GM12891 (cell line): ENCODE data around the gene GANC.

Source experiments
- DNase-seq: peaks from one replicate; pipeline ENCODE4 v3.0.0; 2011; ENCODE audit warnings: low spot score; ENCODE audit not compliant: insufficient read length
- FAIRE-seq: peaks from 2 replicates; lab custom pipeline; 2011; peaks lifted over from hg19 to GRCh38; lab: Jason Lieb, UNC
- PAX5 ChIP-seq: IDR thresholded peaks from 2 replicates; pipeline ENCODE4 v1.6.1; 2011; ENCODE audit warnings: low read length, moderate library complexity, mild to moderate bottlenecking; ENCODE audit not compliant: insufficient read depth, severe bottlenecking
- POLR2A ChIP-seq: IDR thresholded peaks from 2 replicates; pipeline ENCODE4 v1.6.1; 2011; ENCODE audit warnings: low read depth, low read length, control low read depth
- POLR2AphosphoS5 ChIP-seq: IDR thresholded peaks from 2 replicates; pipeline ENCODE4 v1.6.1; 2011; ENCODE audit warnings: low read depth, low read length, control low read depth
- POU2F2 ChIP-seq: IDR thresholded peaks from 2 replicates; pipeline ENCODE4 v1.6.1; 2011; ENCODE audit warnings: low read depth, mild to moderate bottlenecking, control low read depth, low read length, moderate library complexity
- SPI1 ChIP-seq: IDR thresholded peaks from 2 replicates; pipeline ENCODE4 v1.6.1; 2011; ENCODE audit warnings: low read depth, low read length, control low read depth
- TAF1 ChIP-seq: IDR thresholded peaks from 2 replicates; pipeline ENCODE4 v1.6.1; 2011; ENCODE audit warnings: low read depth, low read length, control low read depth

Gene GANC

DNA sequence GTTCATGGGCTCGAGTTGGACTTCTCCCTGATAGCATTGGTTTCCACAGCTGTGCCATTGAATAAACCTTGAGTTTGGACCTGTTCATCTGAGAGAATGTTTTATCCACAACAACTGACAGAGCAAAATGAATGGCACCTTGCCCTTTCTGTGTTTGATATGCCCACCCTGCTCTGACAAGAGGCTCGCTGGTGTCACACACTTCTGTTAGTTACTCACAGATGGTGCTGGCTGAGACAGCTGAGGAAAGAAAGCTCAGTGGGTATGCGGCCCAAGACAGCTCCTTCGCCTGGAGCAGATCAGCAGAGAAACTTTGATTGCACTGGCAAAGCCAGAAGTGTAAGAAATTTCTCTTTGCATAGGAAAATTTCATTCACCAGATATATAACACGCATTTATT lies 83.8 kb downstream of the GANC start:
- TF ChIP-seq SPI1 (no peak), PAX5 (no peak)
- FAIRE-seq (no peak), DNase-seq (no peak)

- no peak for FAIRE-seq
- no peak for DNase-seq
- TF ChIP-seq POU2F2: no peak
- no peak for TF ChIP-seq POLR2AphosphoS5
- no peak for TF ChIP-seq PAX5
Measured at GRCh38 chr15:42358141-42358540, 85.1 kb downstream of the GANC start.

DNA sequence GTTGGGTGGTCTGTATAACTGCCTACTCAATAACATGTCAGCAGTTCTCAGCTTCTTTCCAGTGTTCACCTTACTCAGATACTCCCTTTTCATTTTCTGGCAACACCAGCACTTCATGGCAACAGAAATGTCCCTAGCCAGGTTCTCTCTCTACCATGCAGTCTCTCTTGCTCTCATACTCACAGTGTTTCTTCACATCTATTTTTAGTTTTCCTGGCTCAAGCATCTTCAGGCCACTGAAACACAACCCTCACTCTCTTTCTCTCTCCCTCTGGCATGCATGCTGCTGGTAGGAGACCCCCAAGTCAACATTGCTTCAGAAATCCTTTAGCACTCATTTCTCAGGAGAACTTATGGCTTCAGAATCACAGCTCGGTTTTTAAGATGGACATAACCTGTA lies 86.2 kb downstream of the GANC start, which contains the start of gene CAPN3:
Gene CAPN3, plus strand, starts transcription at position 253 of the 400 bp plus-strand sequence. CDS start 305 bp downstream, outside the sequence.
- DNase-seq (no peak), FAIRE-seq (no peak)
- no peak for TF ChIP-seq TAF1
- no peak for TF ChIP-seq POU2F2
- TF ChIP-seq PAX5: no peak
- TF ChIP-seq POLR2AphosphoS5: no peak
- TF ChIP-seq POLR2A: no peak
- no peak for TF ChIP-seq SPI1

GRCh38 chr15:42359985-42360384 lies 87.0 kb downstream of the GANC start:
- no peak for DNase-seq
- FAIRE-seq: no peak
- no peak for TF ChIP-seq SPI1
- TF ChIP-seq POLR2AphosphoS5: no peak
- TF ChIP-seq POU2F2: no peak
- TF ChIP-seq PAX5: no peak
- no peak for TF ChIP-seq TAF1
- no peak for TF ChIP-seq POLR2A

- no peak for TF ChIP-seq PAX5
- no peak for TF ChIP-seq POLR2A
- no peak for TF ChIP-seq TAF1
- no peak for TF ChIP-seq POLR2AphosphoS5
- TF ChIP-seq SPI1: no peak
- no peak for TF ChIP-seq POU2F2
- no peak for FAIRE-seq
- no peak for DNase-seq
Measured at GRCh38 chr15:42360535-42361112, 87.6 kb downstream of the GANC start.

DNA sequence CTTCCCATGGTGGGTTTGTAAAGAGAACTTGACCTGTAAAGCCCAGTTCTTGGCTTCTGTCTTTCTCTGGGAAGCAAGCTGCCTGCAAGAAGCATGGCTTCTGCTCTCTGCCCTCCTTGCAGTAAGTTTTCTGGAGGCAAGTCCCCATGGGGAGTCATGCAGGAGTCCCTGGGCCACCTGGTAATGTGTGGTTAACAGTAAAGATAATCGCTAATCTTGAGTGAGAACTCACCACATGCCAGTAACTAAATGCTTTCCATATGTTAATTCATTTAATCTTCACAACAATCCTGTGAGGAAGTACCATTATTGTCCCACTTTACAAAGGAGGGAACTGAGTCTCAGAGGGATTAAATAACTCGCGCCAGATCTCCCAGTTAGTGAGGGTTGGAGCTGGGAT lies 90.5 kb downstream of the GANC start:
- TF ChIP-seq POLR2A (no peak), PAX5 (no peak), POLR2AphosphoS5 (no peak), POU2F2 (no peak), SPI1 (no peak), TAF1 (no peak)
- FAIRE-seq: no peak
- DNase-seq: no peak

DNA sequence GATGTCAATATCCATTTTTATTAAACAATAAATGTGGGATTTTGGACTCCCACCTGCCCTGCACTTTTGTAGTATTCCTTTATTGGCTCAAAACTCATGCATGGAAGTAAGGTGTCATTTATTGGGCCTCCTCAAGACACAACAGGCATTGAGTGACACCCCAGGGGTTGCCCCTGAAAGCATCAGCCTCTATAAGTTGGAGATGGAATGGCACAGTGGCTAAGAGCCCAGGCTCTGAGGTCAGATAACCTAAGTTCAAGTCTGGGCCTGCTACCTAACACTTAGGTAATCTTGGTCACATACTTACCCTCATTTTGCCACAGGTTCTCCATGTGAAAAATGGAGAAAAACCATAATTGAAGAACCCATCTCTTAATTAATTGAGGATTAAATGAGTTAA lies 90.9 kb downstream of the GANC start:
- FAIRE-seq: no peak
- no peak for TF ChIP-seq TAF1
- TF ChIP-seq POLR2AphosphoS5: no peak
- TF ChIP-seq PAX5: no peak
- no peak for TF ChIP-seq POLR2A
- no peak for TF ChIP-seq SPI1
- TF ChIP-seq POU2F2: no peak
- DNase-seq: no peak

- TF ChIP-seq SPI1 (no peak), TAF1 (no peak), POLR2A (no peak), PAX5 (no peak), POU2F2 (no peak), POLR2AphosphoS5 (no peak)
- FAIRE-seq: no peak
- no peak for DNase-seq
Measured at GRCh38 chr15:42364529-42364928, 91.5 kb downstream of the GANC start.

DNA sequence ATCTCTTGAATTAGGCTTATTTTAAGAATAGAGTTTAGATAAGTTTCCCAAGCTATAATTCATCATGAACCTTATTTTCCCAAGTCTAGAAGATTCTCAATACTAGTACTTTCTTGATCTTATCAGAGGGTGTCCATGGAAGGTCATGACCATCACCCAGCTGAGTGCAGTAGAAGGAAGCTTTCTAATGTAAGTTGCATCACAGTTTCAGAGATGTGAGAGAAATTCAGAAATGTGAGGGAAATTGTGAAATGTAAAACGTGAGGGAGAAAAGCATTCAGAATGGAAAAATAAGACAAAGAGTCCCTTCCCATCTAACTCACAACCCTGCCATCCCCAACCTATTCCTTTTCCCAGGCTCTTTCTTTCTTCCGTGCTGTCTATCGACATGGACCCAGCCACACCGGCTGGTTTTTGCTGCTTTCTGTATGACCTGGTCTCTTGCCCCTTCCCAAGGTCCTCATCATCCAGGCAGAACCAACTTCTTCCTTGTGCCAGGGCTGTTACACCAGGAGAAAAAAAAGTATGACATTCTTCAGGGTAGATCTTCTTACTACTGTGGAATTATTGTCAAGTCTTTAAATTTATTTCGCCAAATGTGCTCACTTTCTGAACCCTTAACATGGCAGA lies 93.0 kb downstream of the GANC start:
- TF ChIP-seq POLR2A (no peak), TAF1 (no peak), PAX5 (no peak), POU2F2 (no peak), SPI1 (no peak)
- DNase-seq (no peak), FAIRE-seq (no peak)

DNA sequence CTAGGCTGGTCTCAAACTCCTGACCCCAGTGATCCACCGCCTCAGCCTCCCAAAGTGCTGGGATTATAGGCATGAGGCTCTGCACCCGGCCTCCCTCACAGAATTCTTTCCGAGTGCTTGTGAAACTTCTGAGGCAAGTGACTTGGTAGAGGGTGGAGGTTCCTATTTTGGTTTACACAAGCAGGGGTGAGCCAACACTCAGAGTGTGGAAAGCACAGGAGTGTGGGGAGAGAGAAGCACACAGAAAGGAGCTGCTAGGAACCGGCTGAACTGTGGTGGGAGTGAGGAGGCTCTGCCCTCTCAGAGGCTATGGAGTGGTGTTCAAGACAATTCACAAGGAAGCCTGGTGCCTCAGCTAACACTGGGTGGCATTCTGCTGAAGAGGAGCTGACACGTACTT lies 94.0 kb downstream of the GANC start:
- no peak for FAIRE-seq
- TF ChIP-seq SPI1 (no peak), PAX5 (no peak), POU2F2 (no peak), TAF1 (no peak), POLR2A (no peak), POLR2AphosphoS5 (no peak)
- DNase-seq: no peak
